Ascending aorta (tissue), 2 donors: ENCODE results near the gene MKLN1. TPM values are rescaled to one million over a fixed set of nuclear protein-coding genes. Genes with fewer than 3 reads are reported as not detected.
A peak's percentile ranks its signal among the peaks of the same experiment; 100 is the strongest.

ENCODE experiments used
- DNase-seq, 2 donors: peaks; one replicate each; pipeline ENCODE4 v3.0.0-alpha.2; 2019; ENCODE audit warnings: low spot score in 2 of 2
- H3K27ac ChIP-seq, 2 donors: fragments of 200-600 bp; sonication (generic); one replicate each; pipeline ENCODE4 v1.5.1; 2016 to 2017; ENCODE audit warnings: mild to moderate bottlenecking in 1 of 2
- H3K27me3 ChIP-seq: fragments of 200-600 bp; sonication (generic); one replicate; pipeline ENCODE4 v1.5.1; 2017
- H3K36me3 ChIP-seq, 2 donors: fragments of 200-600 bp; sonication (generic); one replicate each; pipeline ENCODE4 v1.5.1; 2016
- H3K4me1 ChIP-seq, 2 donors: fragments of 200-600 bp; sonication (generic); one replicate each; pipeline ENCODE4 v1.5.1; 2016 to 2017; ENCODE audit warnings: mild to moderate bottlenecking in 1 of 2
- H3K4me3 ChIP-seq, 2 donors: fragments of 200-600 bp; sonication (generic); one replicate each; pipeline ENCODE4 v1.5.1; 2016 to 2017; ENCODE audit warnings: mild to moderate bottlenecking in 1 of 2
- H3K9me3 ChIP-seq, 2 donors: fragments of 200-600 bp; sonication (generic); one replicate each; pipeline ENCODE4 v1.5.1; 2016
- CTCF ChIP-seq, 3 experiments: fragments of 200-600 bp in 2 of 3; fragments of 450-650 bp in 1 of 3; sonication (generic) in 2 of 3; IDR thresholded peaks; one replicate each; pipeline ENCODE4 v1.5.1; 2016 to 2019; ENCODE audit warnings: antibody characterized with exemption in 3 of 3, mild to moderate bottlenecking in 1 of 3, moderate library complexity in 1 of 3
- intact Hi-C: fragments of 100-400 bp; cut with DNase I; formaldehyde crosslinking; loops from one replicate; pipeline ENCODE4 v1.15.1; 2023
- total RNA-seq: library from RNA; depleted of rRNA; stranded (reverse); fragments of >200 nt; gene quantifications from one replicate; pipeline ENCODE4 v1.1.0, GENCODE V29; 2016

Gene MKLN1
- total RNA-seq, 1 donor from 2014 or later, result 18.0 TPM

- DNase-seq, result no peak
- TF ChIP-seq CTCF (IDR thresholded peaks at IDR 0.05), result no peak
- Histone ChIP-seq H3K36me3 (peaks cover 3 to 18% of the 10 kb centered on the region in 2 donors), H3K9me3 (no peaks in the 10 kb centered on the region), H3K27ac (no peak overlapping the region), H3K27me3 (no peaks in the 10 kb centered on the region), H3K4me1 (no peaks in the 10 kb centered on the region), H3K4me3 (no peak overlapping the region)
- intact Hi-C loops, result no loop called here
These were observed 165.9 kb downstream of the MKLN1 start for GRCh38 chr7:131493581-131493980.

- no peaks in the 10 kb centered on the region for H3K27me3 ChIP-seq
- no peaks in the 10 kb centered on the region for H3K9me3 ChIP-seq
- no peak for DNase-seq
- no peak for TF ChIP-seq CTCF (IDR thresholded peaks at IDR 0.05)
- H3K36me3 ChIP-seq, result peaks cover 0 to 18% of the 10 kb centered on the region in 2 donors
- no peaks in the 10 kb centered on the region for H3K4me1 ChIP-seq
- H3K4me3 ChIP-seq, result no peak overlapping the region
- intact Hi-C loops, result no loop called here
- no peak overlapping the region for H3K27ac ChIP-seq
These were observed 166.5 kb downstream of the MKLN1 start for GRCh38 chr7:131494182-131494581.

GRCh38 chr7:131495669-131496498 is 168.2 kb downstream of the MKLN1 start:
- intact Hi-C loops, result no loop called here
- H3K27ac ChIP-seq, result no peak overlapping the region
- H3K9me3 ChIP-seq, result no peaks in the 10 kb centered on the region
- H3K4me1 ChIP-seq, result no peaks in the 10 kb centered on the region
- H3K36me3 ChIP-seq, result peaks cover 0 to 18% of the 10 kb centered on the region in 2 donors
- no peak for TF ChIP-seq CTCF (IDR thresholded peaks at IDR 0.05)
- no peak for DNase-seq
- no peaks in the 10 kb centered on the region for H3K27me3 ChIP-seq
- H3K4me3 ChIP-seq, result no peak overlapping the region

- DNase-seq, result no peak
- no peaks in the 10 kb centered on the region for H3K4me1 ChIP-seq
- peaks cover 0 to 18% of the 10 kb centered on the region in 2 donors for H3K36me3 ChIP-seq
- no peaks in the 10 kb centered on the region for H3K27me3 ChIP-seq
- H3K4me3 ChIP-seq, result no peak overlapping the region
- TF ChIP-seq CTCF (IDR thresholded peaks at IDR 0.05), result no peak
- no peaks in the 10 kb centered on the region for H3K9me3 ChIP-seq
- no peak overlapping the region for H3K27ac ChIP-seq
- intact Hi-C loops, result no loop called here
These were observed 169.8 kb downstream of the MKLN1 start for GRCh38 chr7:131497454-131497853.

GRCh38 chr7:131498237-131498885 is 170.7 kb downstream of the MKLN1 start:
- Histone ChIP-seq H3K4me1 (no peaks in the 10 kb centered on the region), H3K27ac (peak overlapping the region in 1 of 2 donors; percentile 13), H3K36me3 (peaks cover 0 to 18% of the 10 kb centered on the region in 2 donors), H3K4me3 (no peak overlapping the region), H3K9me3 (no peaks in the 10 kb centered on the region), H3K27me3 (no peaks in the 10 kb centered on the region)
- intact Hi-C loops, result no loop called here
- no peak for TF ChIP-seq CTCF (IDR thresholded peaks at IDR 0.05)
- no peak for DNase-seq
